Panc1 (cell line): Measurements from ENCODE around the gene PIK3AP1.

Experiments used
- CTCF ChIP-seq: fragments of 450-650 bp; IDR thresholded peaks from 2 replicates; pipeline ENCODE4 v1.5.1; 2017; ENCODE audit warnings: mild to moderate bottlenecking
- POLR2AphosphoS5 ChIP-seq: IDR thresholded peaks from 2 replicates; pipeline ENCODE4 v1.6.1; 2012; ENCODE audit warnings: mild to moderate bottlenecking, low read depth, low read length, moderate library complexity
- SIN3A ChIP-seq: IDR thresholded peaks from 2 replicates; pipeline ENCODE4 v1.6.1; 2012; ENCODE audit warnings: low read depth, mild to moderate bottlenecking, low read length, moderate library complexity, borderline replicate concordance; ENCODE audit not compliant: insufficient read depth
- TCF7L2 ChIP-seq: IDR thresholded peaks from 2 replicates; pipeline ENCODE4 v1.6.1; 2011; ENCODE audit warnings: mild to moderate bottlenecking, low read depth, low read length, inconsistent platforms
- TF ChIP-seq, protein P1 (sequence below), 2 experiments: IDR thresholded peaks; 2 replicates each; pipeline ENCODE4 v1.6.1; 2011 to 2012; ENCODE audit warnings: low read depth in 2 of 2, control low read depth in 1 of 2, low read length in 1 of 2, mild to moderate bottlenecking in 1 of 2, moderate library complexity in 1 of 2; ENCODE audit not compliant: insufficient read depth in 1 of 2

DNA sequence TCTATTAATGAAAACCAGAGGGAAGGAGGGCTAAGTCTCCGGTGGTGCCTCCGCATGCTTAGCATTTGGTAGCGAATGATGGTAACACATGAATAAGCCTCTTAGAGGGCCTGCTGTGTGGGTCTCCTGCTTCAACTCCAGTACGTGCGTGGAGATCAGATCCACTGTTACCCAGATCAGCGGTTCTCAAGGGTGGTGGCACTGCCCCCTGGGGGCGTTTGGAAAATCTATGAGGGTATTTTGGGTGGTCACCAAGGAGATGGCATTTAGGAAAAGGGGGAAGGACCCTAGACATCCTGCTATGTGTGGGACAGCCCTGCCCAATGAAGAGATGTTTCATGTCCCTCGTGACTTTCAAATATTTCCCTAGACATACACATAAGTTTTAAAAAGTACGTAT is 76.4 kb downstream of the PIK3AP1 start:
- TF ChIP-seq CTCF = no peak
- no peak for TF ChIP-seq POLR2AphosphoS5
- TF ChIP-seq, protein P1, sequence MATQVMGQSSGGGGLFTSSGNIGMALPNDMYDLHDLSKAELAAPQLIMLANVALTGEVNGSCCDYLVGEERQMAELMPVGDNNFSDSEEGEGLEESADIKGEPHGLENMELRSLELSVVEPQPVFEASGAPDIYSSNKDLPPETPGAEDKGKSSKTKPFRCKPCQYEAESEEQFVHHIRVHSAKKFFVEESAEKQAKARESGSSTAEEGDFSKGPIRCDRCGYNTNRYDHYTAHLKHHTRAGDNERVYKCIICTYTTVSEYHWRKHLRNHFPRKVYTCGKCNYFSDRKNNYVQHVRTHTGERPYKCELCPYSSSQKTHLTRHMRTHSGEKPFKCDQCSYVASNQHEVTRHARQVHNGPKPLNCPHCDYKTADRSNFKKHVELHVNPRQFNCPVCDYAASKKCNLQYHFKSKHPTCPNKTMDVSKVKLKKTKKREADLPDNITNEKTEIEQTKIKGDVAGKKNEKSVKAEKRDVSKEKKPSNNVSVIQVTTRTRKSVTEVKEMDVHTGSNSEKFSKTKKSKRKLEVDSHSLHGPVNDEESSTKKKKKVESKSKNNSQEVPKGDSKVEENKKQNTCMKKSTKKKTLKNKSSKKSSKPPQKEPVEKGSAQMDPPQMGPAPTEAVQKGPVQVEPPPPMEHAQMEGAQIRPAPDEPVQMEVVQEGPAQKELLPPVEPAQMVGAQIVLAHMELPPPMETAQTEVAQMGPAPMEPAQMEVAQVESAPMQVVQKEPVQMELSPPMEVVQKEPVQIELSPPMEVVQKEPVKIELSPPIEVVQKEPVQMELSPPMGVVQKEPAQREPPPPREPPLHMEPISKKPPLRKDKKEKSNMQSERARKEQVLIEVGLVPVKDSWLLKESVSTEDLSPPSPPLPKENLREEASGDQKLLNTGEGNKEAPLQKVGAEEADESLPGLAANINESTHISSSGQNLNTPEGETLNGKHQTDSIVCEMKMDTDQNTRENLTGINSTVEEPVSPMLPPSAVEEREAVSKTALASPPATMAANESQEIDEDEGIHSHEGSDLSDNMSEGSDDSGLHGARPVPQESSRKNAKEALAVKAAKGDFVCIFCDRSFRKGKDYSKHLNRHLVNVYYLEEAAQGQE (IDR thresholded peaks at IDR 0.05; ENCODE audit: insufficient read depth in 1 of 2, low read depth in 2 of 2, low read length in 1 of 2) = no peak
- no peak for TF ChIP-seq SIN3A
- TF ChIP-seq TCF7L2 = no peak
